ENCODE measurements around the gene SCAF4.

DNA sequence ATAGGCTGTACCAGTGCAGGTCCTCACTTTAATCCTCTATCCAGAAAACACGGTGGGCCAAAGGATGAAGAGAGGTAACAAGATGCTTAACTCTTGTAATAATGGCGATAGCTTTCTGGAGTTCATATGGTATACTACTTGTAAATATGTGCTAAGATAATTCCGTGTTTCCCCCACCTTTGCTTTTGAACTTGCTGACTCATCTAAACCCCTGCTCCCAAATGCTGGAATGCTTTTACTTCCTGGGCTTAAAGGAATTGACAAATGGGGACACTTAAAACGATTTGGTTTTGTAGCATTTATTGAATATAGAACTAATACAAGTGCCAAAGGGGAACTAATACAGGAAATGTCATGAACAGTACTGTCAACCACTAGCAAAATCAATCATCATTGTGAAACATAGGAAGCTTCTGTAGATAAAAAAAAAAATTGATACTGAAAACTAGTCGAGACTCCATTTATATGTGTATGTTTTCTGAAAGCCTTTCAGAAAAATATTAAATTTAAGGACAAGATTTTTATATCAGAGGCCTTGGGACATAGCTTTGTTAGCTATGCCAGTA lies 65.4 kb downstream of the SCAF4 start:
- TF ChIP-seq, protein P1, sequence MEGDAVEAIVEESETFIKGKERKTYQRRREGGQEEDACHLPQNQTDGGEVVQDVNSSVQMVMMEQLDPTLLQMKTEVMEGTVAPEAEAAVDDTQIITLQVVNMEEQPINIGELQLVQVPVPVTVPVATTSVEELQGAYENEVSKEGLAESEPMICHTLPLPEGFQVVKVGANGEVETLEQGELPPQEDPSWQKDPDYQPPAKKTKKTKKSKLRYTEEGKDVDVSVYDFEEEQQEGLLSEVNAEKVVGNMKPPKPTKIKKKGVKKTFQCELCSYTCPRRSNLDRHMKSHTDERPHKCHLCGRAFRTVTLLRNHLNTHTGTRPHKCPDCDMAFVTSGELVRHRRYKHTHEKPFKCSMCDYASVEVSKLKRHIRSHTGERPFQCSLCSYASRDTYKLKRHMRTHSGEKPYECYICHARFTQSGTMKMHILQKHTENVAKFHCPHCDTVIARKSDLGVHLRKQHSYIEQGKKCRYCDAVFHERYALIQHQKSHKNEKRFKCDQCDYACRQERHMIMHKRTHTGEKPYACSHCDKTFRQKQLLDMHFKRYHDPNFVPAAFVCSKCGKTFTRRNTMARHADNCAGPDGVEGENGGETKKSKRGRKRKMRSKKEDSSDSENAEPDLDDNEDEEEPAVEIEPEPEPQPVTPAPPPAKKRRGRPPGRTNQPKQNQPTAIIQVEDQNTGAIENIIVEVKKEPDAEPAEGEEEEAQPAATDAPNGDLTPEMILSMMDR (IDR thresholded peaks at IDR 0.05) = no peak
- TF ChIP-seq EZH2 (IDR thresholded peaks at IDR 0.05; ENCODE audit: borderline replicate concordance, insufficient read depth, low read depth, low read length, poor library complexity, severe bottlenecking) = no peak
